Pancreas (tissue), 10 donors: Measurements from ENCODE around the gene PTGDS. TPM values are rescaled to one million over a fixed set of nuclear protein-coding genes. Genes with fewer than 3 reads are reported as not detected.
A peak's percentile ranks its signal among the peaks of the same experiment; 100 is the strongest.

Experiments used
- ATAC-seq, 4 donors: fragments of 200-7000 bp; cut with Tn5 transposase; one replicate each; pipeline versions ENCODE4 v1.8.0 to v1.9.1; 2020; ENCODE audit warnings: mild to moderate bottlenecking in 4 of 4, moderate library complexity in 4 of 4
- DNase-seq, 6 donors: peaks; one replicate each; pipeline ENCODE4 v3.0.0-alpha.2; 2020
- FAIRE-seq: peaks from 2 replicates; lab custom pipeline; 2012; peaks lifted over from hg19 to GRCh38; lab: Jason Lieb, UNC
- H3K27ac ChIP-seq, 4 donors: fragments of 200-600 bp; sonication (generic); 1 replicate in 3 of 4; 2 replicates in 1 of 4; pipeline versions ENCODE4 v1.5.0 to v1.8.0; 2020
- H3K27me3 ChIP-seq, 4 donors: fragments of 200-600 bp; one replicate each; pipeline ENCODE4 v1.8.0; 2021
- H3K36me3 ChIP-seq, 3 donors: fragments of 200-600 bp; sonication (generic) in 1 of 3; one replicate each; pipeline versions ENCODE4 v1.5.0 to v1.8.0; 2020 to 2021
- H3K4me1 ChIP-seq, 3 donors: fragments of 200-600 bp; one replicate each; pipeline ENCODE4 v1.8.0; 2021
- H3K4me3 ChIP-seq, 4 donors: fragments of 200-600 bp; sonication (generic) in 2 of 4; one replicate each; pipeline versions ENCODE4 v1.5.0 to v1.8.0; 2020 to 2021
- H3K9me3 ChIP-seq, 4 donors: fragments of 200-600 bp; one replicate each; pipeline ENCODE4 v1.8.0; 2021
- WGBS, 2 donors: extraction: QIAGEN DNeasy Blood & Tissue Kit; methylation state at CpG; one replicate each; pipeline ENCODE4 v1.1.7; 2013; 5-methylcytosine and 5-hydroxymethylcytosine counted together
- intact Hi-C, 3 donors: fragments of 100-400 bp; cut with DNase I; formaldehyde crosslinking; loops; one replicate each; pipeline versions ENCODE4 v1.11.1 to v1.14.2; 2022
- polyA plus RNA-seq, 2 donors: library from polyadenylated mRNA; stranded (reverse); fragments of 200-250 nt; gene quantifications; one replicate each; pipeline ENCODE4 v1.2.3, GENCODE V29; 2013
- total RNA-seq, 6 donors: library from RNA; stranded (reverse); fragmentation: NEBNext Ultra II Directional in 4 of 6; extraction: Animal tissue kit (Norgen Biotek cat#: 25700) in 4 of 6; gene quantifications; one replicate each; pipeline versions ENCODE4 v1.2.1 to v1.2.4, GENCODE V29; 2021 to 2023
- TF ChIP-seq, protein P1 (sequence below), 4 donors: fragments of 200-600 bp; sonication (generic) in 3 of 4; IDR thresholded peaks; one replicate each; pipeline versions ENCODE4 v1.5.0 to v1.8.0; 2021; ENCODE audit warnings: antibody characterized with exemption in 4 of 4
- donor health status: healthy with polysubstance abuse.
- donor health status: DM: no; HTN: no; CAD: no; lungs with moderate emphysema.
- donor health status: DM: no; HTN: no; CAD: no.
- donor health status: control.
- donor health status: control.
- donor health status: Bipolar disorder and iron deficiency.
- donor health status: DM: yes; HTN: yes; CAD: no.
- donor health status: DM: no; HTN: no; CAD: no.
- donor health status: DM: no; HTN: no; CAD: no.
- donor health status: DM: yes; HTN: yes; CAD: no.

PTGDS gene
- total and polyA plus RNA-seq, 8 donors: 5.7 to 49.1 (median 36.9) TPM

- FAIRE-seq (no peak), DNase-seq (no peak), ATAC-seq (no peak)
- 83 to 84% methylated on average over 12 of the region's 12 CpGs for WGBS, 2 donors
- Histone ChIP-seq H3K4me3 (no peak overlapping the region), H3K9me3 (no peaks in the 10 kb centered on the region), H3K27me3 (no peaks in the 10 kb centered on the region), H3K27ac (no peak overlapping the region), H3K36me3 (no peaks in the 10 kb centered on the region), H3K4me1 (peaks cover 0 to 5% (median 4%) of the 10 kb centered on the region in 3 donors)
- TF ChIP-seq, protein P1, sequence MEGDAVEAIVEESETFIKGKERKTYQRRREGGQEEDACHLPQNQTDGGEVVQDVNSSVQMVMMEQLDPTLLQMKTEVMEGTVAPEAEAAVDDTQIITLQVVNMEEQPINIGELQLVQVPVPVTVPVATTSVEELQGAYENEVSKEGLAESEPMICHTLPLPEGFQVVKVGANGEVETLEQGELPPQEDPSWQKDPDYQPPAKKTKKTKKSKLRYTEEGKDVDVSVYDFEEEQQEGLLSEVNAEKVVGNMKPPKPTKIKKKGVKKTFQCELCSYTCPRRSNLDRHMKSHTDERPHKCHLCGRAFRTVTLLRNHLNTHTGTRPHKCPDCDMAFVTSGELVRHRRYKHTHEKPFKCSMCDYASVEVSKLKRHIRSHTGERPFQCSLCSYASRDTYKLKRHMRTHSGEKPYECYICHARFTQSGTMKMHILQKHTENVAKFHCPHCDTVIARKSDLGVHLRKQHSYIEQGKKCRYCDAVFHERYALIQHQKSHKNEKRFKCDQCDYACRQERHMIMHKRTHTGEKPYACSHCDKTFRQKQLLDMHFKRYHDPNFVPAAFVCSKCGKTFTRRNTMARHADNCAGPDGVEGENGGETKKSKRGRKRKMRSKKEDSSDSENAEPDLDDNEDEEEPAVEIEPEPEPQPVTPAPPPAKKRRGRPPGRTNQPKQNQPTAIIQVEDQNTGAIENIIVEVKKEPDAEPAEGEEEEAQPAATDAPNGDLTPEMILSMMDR (IDR thresholded peaks at IDR 0.05): no peak
- intact Hi-C loops: loop anchor here in 1 of 3 donors (5.0 kb wide), 1 partner anchor 59 kb away; no protein-coding TSS in a partner anchor
Measured at GRCh38 chr9:136963751-136964150, 13.6 kb upstream of the PTGDS start.

GRCh38 chr9:136964171-136964689, 13.1 kb upstream of the PTGDS start:
- TF ChIP-seq, protein P1 (IDR thresholded peaks at IDR 0.05): no peak
- H3K27ac ChIP-seq: no peak overlapping the region
- no peaks in the 10 kb centered on the region for H3K27me3 ChIP-seq
- no peak for DNase-seq
- FAIRE-seq: no peak
- peaks cover 0 to 5% (median 4%) of the 10 kb centered on the region in 3 donors for H3K4me1 ChIP-seq
- intact Hi-C loops: loop anchor here in 1 of 3 donors (5.0 kb wide), 1 partner anchor 58 kb away; no protein-coding TSS in a partner anchor
- no peak overlapping the region for H3K4me3 ChIP-seq
- no peak for ATAC-seq
- H3K36me3 ChIP-seq: no peaks in the 10 kb centered on the region
- no peaks in the 10 kb centered on the region for H3K9me3 ChIP-seq
- WGBS, 2 donors: 70 to 76% methylated on average over 21 to 22 of the region's 22 CpGs

DNA sequence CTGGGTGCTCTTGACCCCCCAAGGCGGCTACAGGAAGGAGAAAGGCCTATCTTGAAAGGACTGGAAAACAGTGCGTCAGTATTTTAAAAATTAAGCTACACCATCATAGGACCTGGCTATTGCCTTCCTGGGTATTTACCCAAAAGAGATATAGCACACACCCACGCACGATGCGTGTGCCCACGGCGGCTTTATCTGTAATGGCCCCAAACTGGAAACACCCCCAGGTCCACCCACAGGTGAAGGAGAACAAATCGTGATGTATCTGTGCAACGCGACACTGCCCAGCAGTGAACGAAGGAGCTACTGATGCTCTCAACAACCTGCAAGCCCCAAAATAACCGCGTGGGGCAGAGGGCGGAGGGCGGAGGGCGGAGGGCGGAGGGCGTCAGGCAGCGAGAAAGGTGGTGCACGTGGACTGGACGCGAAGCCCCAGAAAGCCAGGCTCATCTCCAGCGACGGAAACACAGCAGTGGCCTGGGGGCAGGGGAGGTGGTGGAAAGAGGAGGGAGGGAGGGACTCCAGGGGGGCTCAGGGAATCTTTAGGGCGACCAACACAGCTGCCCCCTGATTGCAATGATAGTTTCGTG, 12.4 kb upstream of the PTGDS start:
- no peaks in the 10 kb centered on the region for H3K9me3 ChIP-seq

GRCh38 chr9:136965771-136966484, 11.4 kb upstream of the PTGDS start:
- intact Hi-C loops: no loop called here
- Histone ChIP-seq H3K9me3 (no peaks in the 10 kb centered on the region), H3K4me3 (no peak overlapping the region), H3K27me3 (no peaks in the 10 kb centered on the region), H3K4me1 (peaks cover 0 to 5% (median 4%) of the 10 kb centered on the region in 3 donors), H3K36me3 (no peaks in the 10 kb centered on the region), H3K27ac (no peak overlapping the region)
- ATAC-seq (peak in 3 of 4 donors; percentile 14 to 50 (median 16)), FAIRE-seq (no peak), DNase-seq (no peak)
- TF ChIP-seq, protein P1 (IDR thresholded peaks at IDR 0.05): no peak
- WGBS, 2 donors: 12 to 13% methylated on average over 23 of the region's 23 CpGs

More for the DNA sequence above, 12.4 kb upstream of the PTGDS start:
- 78 to 85% methylated on average over 26 of the region's 26 CpGs for WGBS, 2 donors
- Histone ChIP-seq H3K4me1 (peaks cover 0 to 5% (median 4%) of the 10 kb centered on the region in 3 donors), H3K27me3 (no peaks in the 10 kb centered on the region), H3K27ac (no peak overlapping the region), H3K4me3 (no peak overlapping the region), H3K36me3 (no peaks in the 10 kb centered on the region)
- no peak for ATAC-seq
- no peak for FAIRE-seq
- TF ChIP-seq, protein P1 (IDR thresholded peaks at IDR 0.05): no peak
- intact Hi-C loops: loop anchor here in 1 of 3 donors (5.0 kb wide), 1 partner anchor 57 kb away; no protein-coding TSS in a partner anchor
- no peak for DNase-seq
